ENCODE results near the gene RCBTB2.
"Not testable (repeated sequence)": the region's sequence is repeated elsewhere in the genome, so short reads cannot be mapped to it uniquely, and the experiment has no call there.

Gene RCBTB2

GRCh38 chr13:48532506-48533499, at the start of gene RCBTB2:
RCBTB2 (minus strand) TSS chr13:48533080; CDS start chr13:48521939, 11,141 bp downstream.
- DNase-seq, result peak; percentile 98

- DNase-seq, result no peak
Observed at GRCh38 chr13:48582084-48582483, 49.2 kb upstream of the RCBTB2 start.

- DNase-seq, result no peak
Observed at GRCh38 chr13:48580896-48581295, 48.0 kb upstream of the RCBTB2 start.

GRCh38 chr13:48580185-48580803, 47.4 kb upstream of the RCBTB2 start:
- peak; percentile 86 for DNase-seq

- not testable (repeated sequence) for DNase-seq
Observed at GRCh38 chr13:48579919-48580180, 47.0 kb upstream of the RCBTB2 start.

- DNase-seq, result no peak
Observed at GRCh38 chr13:48579165-48579918, 46.5 kb upstream of the RCBTB2 start.

GRCh38 chr13:48578516-48579164, 45.8 kb upstream of the RCBTB2 start:
- peak; percentile 47 for DNase-seq

- no peak for DNase-seq
Observed at GRCh38 chr13:48576448-48577010, 43.6 kb upstream of the RCBTB2 start.

GRCh38 chr13:48575031-48575430, 42.2 kb upstream of the RCBTB2 start:
- no peak for DNase-seq

- peak; percentile 50 for DNase-seq
Observed at GRCh38 chr13:48574041-48574796, 41.3 kb upstream of the RCBTB2 start.

- no peak for DNase-seq
Observed at GRCh38 chr13:48573213-48574007, 40.5 kb upstream of the RCBTB2 start.

GRCh38 chr13:48571126-48571913, 38.4 kb upstream of the RCBTB2 start:
- DNase-seq, result peak; percentile 56

- DNase-seq, result peak; percentile 50
Observed at GRCh38 chr13:48570216-48570828, 37.4 kb upstream of the RCBTB2 start.

GRCh38 chr13:48569104-48569666, 36.3 kb upstream of the RCBTB2 start:
- DNase-seq, result peak; percentile 53

- DNase-seq, result peak; percentile 15
Observed at GRCh38 chr13:48568370-48569103, 35.7 kb upstream of the RCBTB2 start.

GRCh38 chr13:48567515-48568369, 34.9 kb upstream of the RCBTB2 start:
- DNase-seq, result peak; percentile 33

GRCh38 chr13:48564056-48564455, 31.2 kb upstream of the RCBTB2 start:
- DNase-seq, result no peak

- DNase-seq, result no peak
Observed at GRCh38 chr13:48563626-48564025, 30.7 kb upstream of the RCBTB2 start.
